CD4-positive, alpha-beta memory T cell (primary cell): ENCODE results near the gene OR51F2. TPM values are rescaled to one million over a fixed set of nuclear protein-coding genes. Genes with fewer than 3 reads are reported as not detected.

ENCODE experiments used
- CTCF ChIA-PET: fragments of 350-600 bp; sonication (Branson Sonifier 250); formaldehyde crosslinking; loops from one replicate; lab custom pipeline; 2021; ENCODE audit warnings: inconsistent platforms; ENCODE audit not compliant: partially characterized antibody; lab: Charles Lee
- POLR2A ChIA-PET: fragments of 350-600 bp; sonication (Branson Sonifier 250); formaldehyde crosslinking; loops from one replicate; lab custom pipeline; 2021; ENCODE audit not compliant: partially characterized antibody; lab: Charles Lee
- DNase-seq, 5 donors: peaks; one replicate each; pipeline versions ENCODE4 v3.0.0 to v3.0.0-alpha.2; 2020 to 2022; ENCODE audit warnings: mixed read lengths in 1 of 5
- H3K27ac ChIP-seq: one replicate; pipeline ENCODE4 v1.7.0; 2013; ENCODE audit warnings: low read depth, low read length
- H3K27me3 ChIP-seq: 2 replicates; pipeline ENCODE4 v1.7.0; 2013; ENCODE audit warnings: mild to moderate bottlenecking, low read length, moderate library complexity; ENCODE audit not compliant: insufficient read depth
- H3K36me3 ChIP-seq: 2 replicates; pipeline ENCODE4 v1.7.0; 2013; ENCODE audit warnings: mild to moderate bottlenecking, low read length, moderate library complexity; ENCODE audit not compliant: insufficient read depth
- H3K4me1 ChIP-seq: 2 replicates; pipeline ENCODE4 v1.7.0; 2013; ENCODE audit warnings: mild to moderate bottlenecking, low read length, moderate library complexity; ENCODE audit not compliant: insufficient read depth
- H3K4me3 ChIP-seq, 2 donors: one replicate each; pipeline ENCODE4 v1.7.0; 2013; ENCODE audit warnings: low read length in 2 of 2, mild to moderate bottlenecking in 1 of 2
- H3K9me3 ChIP-seq, 2 donors: one replicate each; pipeline ENCODE4 v1.7.0; 2013; ENCODE audit warnings: low read length in 2 of 2, control low read depth in 1 of 2; ENCODE audit not compliant: control insufficient read depth in 1 of 2
- H3K27ac Mint-ChIP-seq, 7 donors: one replicate each; pipeline ENCODE4 v1.8.0; 2020 to 2021; ENCODE audit warnings: mixed read lengths in 7 of 7, mild to moderate bottlenecking in 6 of 7, inconsistent platforms in 3 of 7, moderate library complexity in 3 of 7
- H3K27me3 Mint-ChIP-seq, 2 donors: one replicate each; pipeline ENCODE4 v1.8.0; 2020 to 2021; ENCODE audit warnings: mixed read lengths in 2 of 2
- H3K36me3 Mint-ChIP-seq, 2 donors: one replicate each; pipeline ENCODE4 v1.8.0; 2020 to 2021; ENCODE audit warnings: mixed read lengths in 2 of 2, inconsistent platforms in 1 of 2, mild to moderate bottlenecking in 1 of 2
- H3K4me1 Mint-ChIP-seq, 4 donors: one replicate each; pipeline ENCODE4 v1.8.0; 2020 to 2021; ENCODE audit warnings: mixed read lengths in 4 of 4, mild to moderate bottlenecking in 1 of 4
- H3K4me3 Mint-ChIP-seq, 8 donors: one replicate each; pipeline ENCODE4 v1.8.0; 2020 to 2021; ENCODE audit warnings: mixed read lengths in 8 of 8, mild to moderate bottlenecking in 7 of 8, moderate library complexity in 6 of 8, inconsistent platforms in 3 of 8
- H3K9me3 Mint-ChIP-seq, 8 donors: one replicate each; pipeline ENCODE4 v1.8.0; 2020 to 2021; ENCODE audit warnings: mixed read lengths in 8 of 8, mild to moderate bottlenecking in 5 of 8, inconsistent platforms in 3 of 8, moderate library complexity in 1 of 8
- intact Hi-C: fragments of 100-400 bp; cut with micrococcal nuclease; formaldehyde crosslinking; loops from one replicate; pipeline ENCODE4 v1.15.1; 2023
- polyA plus RNA-seq, 2 donors: library from polyadenylated mRNA; unstranded; fragments of 300-500 nt; fragmentation: Illumina TruSeq; gene quantifications; one replicate each; pipeline ENCODE4 v1.2.3, GENCODE V29; 2021
- total RNA-seq, 2 experiments: library from RNA; stranded (reverse); gene quantifications; one replicate each; pipeline ENCODE4 v1.2.3, GENCODE V29; 2021

OR51F2 gene
- total and polyA plus RNA-seq, 4 experiments from 2014 or later, result not detected

DNA sequence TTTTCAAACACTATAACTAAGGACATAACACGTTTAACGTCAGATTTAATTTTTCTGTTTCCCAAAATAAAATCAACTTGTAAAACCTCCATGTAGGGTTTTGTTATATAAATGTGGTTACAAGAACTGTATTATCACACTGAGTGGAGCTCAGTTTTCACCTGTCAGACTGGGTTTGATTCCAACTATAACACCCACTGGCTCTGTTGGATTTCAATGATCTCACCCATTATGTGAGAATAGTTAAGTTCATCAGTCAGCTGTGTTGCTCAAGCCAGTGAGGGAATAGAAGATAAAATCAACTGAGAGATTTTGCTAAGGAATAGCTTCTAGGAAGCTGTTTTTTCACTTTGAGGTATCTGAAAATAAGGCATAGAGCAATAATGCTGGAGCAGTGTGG, 11.9 kb upstream of the OR51F2 start:
- no peaks in the 10 kb centered on the region for H3K4me1 ChIP-seq
- POLR2A ChIA-PET, result no interaction called here
- Mint-ChIP-seq H3K27ac (no peak overlapping the region), H3K4me3 (no peak overlapping the region), H3K9me3 (no peaks in the 10 kb centered on the region), H3K4me1 (no peaks in the 10 kb centered on the region), H3K27me3 (no peaks in the 10 kb centered on the region), H3K36me3 (no peaks in the 10 kb centered on the region)
- H3K4me3 ChIP-seq, result no peak overlapping the region
- no peaks in the 10 kb centered on the region for H3K27me3 ChIP-seq
- CTCF ChIA-PET, result no interaction called here
- intact Hi-C loops, result no loop called here
- no peak overlapping the region for H3K27ac ChIP-seq
- no peak for DNase-seq
- no peaks in the 10 kb centered on the region for H3K36me3 ChIP-seq
- no peaks in the 10 kb centered on the region for H3K9me3 ChIP-seq

DNA sequence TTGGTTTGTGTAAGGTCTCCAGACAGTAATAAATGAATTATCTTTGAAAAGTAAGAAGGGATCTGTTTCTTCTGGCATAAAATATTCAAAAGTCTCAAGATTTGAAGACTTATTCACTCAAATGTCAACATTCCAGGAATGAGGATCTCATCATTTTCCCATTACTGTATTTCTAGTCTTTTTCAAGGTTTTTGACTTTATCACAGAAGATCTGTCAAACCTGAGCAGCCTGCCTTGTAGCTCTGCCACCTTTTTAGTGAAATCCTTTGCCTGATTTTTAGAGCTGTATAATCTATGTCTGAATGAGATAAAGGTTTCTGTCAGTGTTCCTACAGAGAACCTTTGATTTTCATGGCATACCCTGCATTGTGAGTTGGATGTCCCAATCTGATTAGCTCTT, 4.0 kb downstream of the OR51F2 start:
- DNase-seq, result no peak
- no peak overlapping the region for H3K4me3 ChIP-seq
- H3K27me3 Mint-ChIP-seq, result peaks cover 2 to 3% of the 10 kb centered on the region in 2 donors
- no peaks in the 10 kb centered on the region for H3K36me3 ChIP-seq
- no peaks in the 10 kb centered on the region for H3K36me3 Mint-ChIP-seq
- no peaks in the 10 kb centered on the region for H3K4me1 ChIP-seq
- H3K27ac Mint-ChIP-seq, result no peak overlapping the region
- ChIA-PET POLR2A (no interaction called here), CTCF (no interaction called here)
- H3K27me3 ChIP-seq, result peaks cover 4% of the 10 kb centered on the region
- no peak overlapping the region for H3K27ac ChIP-seq
- intact Hi-C loops, result no loop called here
- H3K4me3 Mint-ChIP-seq, result no peak overlapping the region
- peaks cover 0 to 4% (median 0%) of the 10 kb centered on the region in 8 donors for H3K9me3 Mint-ChIP-seq
- H3K4me1 Mint-ChIP-seq, result no peaks in the 10 kb centered on the region
- no peaks in the 10 kb centered on the region for H3K9me3 ChIP-seq

DNA sequence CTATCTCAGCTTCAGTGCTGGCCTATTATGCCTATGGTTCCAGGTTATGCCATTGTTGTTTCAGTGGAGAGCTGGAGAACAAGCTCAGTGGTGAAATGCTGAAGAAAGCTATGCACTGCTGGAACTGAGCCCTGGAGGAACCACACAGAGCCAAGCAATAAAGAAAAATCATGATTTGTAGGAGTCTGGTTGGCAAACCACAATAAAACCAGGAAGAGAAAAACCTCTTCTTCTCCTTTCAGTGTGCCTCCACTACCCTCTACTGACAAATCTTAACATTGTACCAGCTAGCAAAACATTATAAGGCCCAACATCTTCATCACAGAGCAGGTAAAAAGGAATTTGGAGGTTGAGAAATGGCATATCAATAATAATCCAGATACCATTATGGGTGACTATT, 5.3 kb downstream of the OR51F2 start:
- Histone ChIP-seq H3K4me3 (no peak overlapping the region), H3K9me3 (no peaks in the 10 kb centered on the region), H3K27me3 (no peaks in the 10 kb centered on the region), H3K27ac (no peak overlapping the region), H3K36me3 (no peaks in the 10 kb centered on the region), H3K4me1 (no peaks in the 10 kb centered on the region)
- peaks cover 0 to 4% (median 0%) of the 10 kb centered on the region in 8 donors for H3K9me3 Mint-ChIP-seq
- CTCF ChIA-PET, result no interaction called here
- POLR2A ChIA-PET, result no interaction called here
- no peaks in the 10 kb centered on the region for H3K4me1 Mint-ChIP-seq
- peaks cover 0 to 2% of the 10 kb centered on the region in 2 donors for H3K27me3 Mint-ChIP-seq
- H3K27ac Mint-ChIP-seq, result no peak overlapping the region
- DNase-seq, result no peak
- no peak overlapping the region for H3K4me3 Mint-ChIP-seq
- intact Hi-C loops, result no loop called here
- no peaks in the 10 kb centered on the region for H3K36me3 Mint-ChIP-seq

DNA sequence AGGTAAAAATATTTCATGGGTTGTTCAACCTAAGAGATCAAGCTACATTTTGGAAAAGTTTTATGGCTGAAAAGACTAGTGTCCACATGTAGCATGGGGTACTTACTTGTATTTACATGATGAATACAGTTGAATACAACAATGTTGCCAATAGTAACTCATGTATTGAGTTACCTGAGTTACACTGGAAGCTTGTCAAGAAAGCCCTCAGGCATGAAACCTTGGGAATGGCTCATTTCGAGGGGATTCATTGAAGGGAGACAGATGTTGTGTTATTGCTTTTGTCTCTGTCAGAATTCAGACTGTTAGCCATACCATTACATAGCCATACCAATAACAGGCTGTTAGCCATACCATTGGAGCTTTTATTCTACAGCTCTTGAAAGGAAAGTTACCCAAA, 9.2 kb downstream of the OR51F2 start:
- no peaks in the 10 kb centered on the region for H3K4me1 Mint-ChIP-seq
- H3K27ac Mint-ChIP-seq, result no peak overlapping the region
- peaks cover 0 to 3% (median 0%) of the 10 kb centered on the region in 8 donors for H3K9me3 Mint-ChIP-seq
- H3K4me3 Mint-ChIP-seq, result no peak overlapping the region
- no peak overlapping the region for H3K27ac ChIP-seq
- H3K27me3 ChIP-seq, result no peaks in the 10 kb centered on the region
- DNase-seq, result no peak
- H3K9me3 ChIP-seq, result no peaks in the 10 kb centered on the region
- ChIA-PET CTCF (no interaction called here), POLR2A (no interaction called here)
- H3K4me1 ChIP-seq, result no peaks in the 10 kb centered on the region
- peaks cover 0 to 2% of the 10 kb centered on the region in 2 donors for H3K27me3 Mint-ChIP-seq
- no peaks in the 10 kb centered on the region for H3K36me3 Mint-ChIP-seq
- intact Hi-C loops, result no loop called here
- no peak overlapping the region for H3K4me3 ChIP-seq
- no peaks in the 10 kb centered on the region for H3K36me3 ChIP-seq

DNA sequence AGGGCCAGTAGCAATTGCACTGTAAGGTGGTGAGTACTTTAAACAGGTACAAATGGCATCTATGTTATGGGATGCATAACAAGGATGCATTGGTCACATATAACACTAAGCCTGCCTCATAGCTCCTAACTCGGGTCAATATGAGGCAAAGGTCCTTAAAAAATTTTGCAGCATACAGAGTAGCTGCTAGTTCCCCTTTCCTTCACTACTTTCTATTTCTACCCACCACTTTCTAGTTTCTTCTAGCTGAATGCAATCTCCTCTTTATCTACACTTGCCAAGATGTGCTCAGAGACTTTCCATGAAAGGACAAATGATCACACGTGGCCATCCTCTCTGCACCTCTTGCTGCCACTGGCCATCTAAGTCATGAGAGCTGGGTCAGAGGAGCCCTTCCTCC, 9.8 kb downstream of the OR51F2 start:
- H3K27me3 Mint-ChIP-seq, result peaks cover 0 to 3% of the 10 kb centered on the region in 2 donors
- POLR2A ChIA-PET, result no interaction called here
- no peaks in the 10 kb centered on the region for H3K4me1 Mint-ChIP-seq
- no peak overlapping the region for H3K4me3 Mint-ChIP-seq
- no peaks in the 10 kb centered on the region for H3K36me3 Mint-ChIP-seq
- H3K27ac ChIP-seq, result no peak overlapping the region
- H3K9me3 Mint-ChIP-seq, result peaks cover 0 to 3% (median 0%) of the 10 kb centered on the region in 8 donors
- H3K36me3 ChIP-seq, result no peaks in the 10 kb centered on the region
- no peaks in the 10 kb centered on the region for H3K27me3 ChIP-seq
- CTCF ChIA-PET, result no interaction called here
- no peaks in the 10 kb centered on the region for H3K9me3 ChIP-seq
- no peaks in the 10 kb centered on the region for H3K4me1 ChIP-seq
- DNase-seq, result no peak
- intact Hi-C loops, result no loop called here
- no peak overlapping the region for H3K27ac Mint-ChIP-seq
- no peak overlapping the region for H3K4me3 ChIP-seq

DNA sequence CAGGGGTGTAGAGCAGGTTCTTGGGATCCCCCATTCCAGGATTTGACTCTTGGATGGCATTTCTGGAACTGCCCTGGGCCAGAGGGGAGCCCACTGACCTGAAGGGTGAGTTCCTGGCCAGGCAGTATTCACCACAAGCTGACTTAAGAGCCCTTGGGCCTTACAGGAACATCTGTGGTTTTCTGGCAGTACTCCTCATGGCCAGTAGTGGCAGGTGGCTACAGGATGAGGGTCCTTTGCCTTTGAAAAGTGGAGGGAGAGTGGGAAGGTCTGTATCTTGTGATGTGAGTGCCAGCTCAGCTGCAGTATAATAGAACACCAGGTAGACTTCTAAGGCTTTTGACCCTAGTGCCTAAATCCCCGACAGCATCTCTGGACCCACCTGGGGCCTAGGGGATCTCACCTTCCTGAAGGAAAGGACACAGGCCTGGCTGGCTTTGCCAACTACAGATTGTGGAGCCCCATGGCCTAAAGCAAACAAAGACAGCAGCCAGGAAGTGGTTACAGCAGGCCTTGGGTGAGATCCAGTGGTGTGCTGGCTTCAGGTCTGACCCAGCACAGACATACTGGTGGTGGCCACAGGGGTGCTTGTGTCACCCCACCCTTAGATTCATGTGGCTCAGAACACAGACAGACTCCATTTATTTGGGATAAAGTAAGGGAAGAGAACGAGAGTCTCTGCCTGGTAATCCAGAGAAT, 18.9 kb downstream of the OR51F2 start:
- Mint-ChIP-seq H3K27me3 (peaks cover 0 to 4% of the 10 kb centered on the region in 2 donors), H3K27ac (no peak overlapping the region), H3K36me3 (no peaks in the 10 kb centered on the region), H3K9me3 (peaks cover 0 to 2% (median 0%) of the 10 kb centered on the region in 8 donors), H3K4me1 (no peaks in the 10 kb centered on the region), H3K4me3 (no peak overlapping the region)
- POLR2A ChIA-PET, result no interaction called here
- no peaks in the 10 kb centered on the region for H3K4me1 ChIP-seq
- DNase-seq, result no peak
- no peaks in the 10 kb centered on the region for H3K36me3 ChIP-seq
- no peak overlapping the region for H3K4me3 ChIP-seq
- H3K27ac ChIP-seq, result no peak overlapping the region
- intact Hi-C loops, result no loop called here
- no peaks in the 10 kb centered on the region for H3K9me3 ChIP-seq
- no peaks in the 10 kb centered on the region for H3K27me3 ChIP-seq
- CTCF ChIA-PET, result no interaction called here

DNA sequence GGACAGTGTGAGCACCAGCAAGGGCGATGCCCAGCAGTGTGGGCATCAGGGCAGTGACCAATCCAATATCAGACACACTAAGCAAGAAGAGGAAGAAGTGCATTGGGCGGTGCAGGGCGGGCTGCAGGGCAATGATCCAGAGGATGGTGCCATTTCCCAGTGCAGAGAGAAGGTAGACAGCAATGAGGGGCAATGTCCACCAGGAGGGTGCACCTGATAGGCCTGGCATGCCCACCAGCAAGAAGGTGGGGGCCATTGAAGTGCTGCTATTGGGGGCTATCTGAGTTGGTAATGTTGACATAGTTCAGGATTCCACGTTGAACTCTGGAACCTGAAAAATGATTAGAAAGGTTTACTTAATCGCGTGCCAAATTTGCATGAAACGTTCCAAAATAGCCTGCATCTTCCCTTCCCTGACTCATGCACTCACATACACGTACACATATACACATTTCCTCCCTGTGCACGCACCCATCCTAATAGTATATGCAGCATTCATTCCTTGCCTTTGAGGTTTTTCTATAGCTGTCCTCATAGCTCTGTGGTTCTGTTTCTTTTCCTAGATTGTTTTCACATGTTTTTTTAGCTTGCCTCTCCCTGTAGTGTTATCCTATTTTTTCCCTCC, 27.9 kb downstream of the OR51F2 start, which contains the start of gene OR51S1:
OR51S1 (minus strand) TSS at position 301 of the 625 bp plus-strand sequence; CDS start at position 301, 0 bp downstream.
- H3K36me3 ChIP-seq, result no peaks in the 10 kb centered on the region
- POLR2A ChIA-PET, result no interaction called here
- H3K9me3 ChIP-seq, result no peaks in the 10 kb centered on the region
- H3K27me3 ChIP-seq, result no peaks in the 10 kb centered on the region
- H3K4me1 ChIP-seq, result no peaks in the 10 kb centered on the region
- H3K36me3 Mint-ChIP-seq, result no peaks in the 10 kb centered on the region
- CTCF ChIA-PET, result no interaction called here
- peaks cover 0 to 3% (median 0%) of the 10 kb centered on the region in 8 donors for H3K9me3 Mint-ChIP-seq
- H3K4me1 Mint-ChIP-seq, result no peaks in the 10 kb centered on the region
- no peak within 1 kb of the TSS for H3K27ac ChIP-seq
- peaks cover 3 to 8% of the 10 kb centered on the region in 2 donors for H3K27me3 Mint-ChIP-seq
- H3K27ac Mint-ChIP-seq, result no peak within 1 kb of the TSS
- H3K4me3 Mint-ChIP-seq, result no peak within 1 kb of the TSS
- H3K4me3 ChIP-seq, result no peak within 1 kb of the TSS
- DNase-seq, result no peak
- intact Hi-C loops, result no loop called here
